K562 (cell line): ENCODE measurements around the gene NEURL4. TPM values are rescaled to one million over a fixed set of nuclear protein-coding genes. Genes with fewer than 3 reads are reported as not detected.

Experiments used
- CCNT2 ChIP-seq: IDR thresholded peaks from 2 replicates; pipeline ENCODE4 v1.6.1; 2011; ENCODE audit warnings: borderline replicate concordance, low read depth, mild to moderate bottlenecking, moderate library complexity, mixed read lengths, low read length; ENCODE audit not compliant: insufficient read length; ENCODE audit errors: extremely low read depth
- DIDO1 ChIP-seq: fragments of 450-650 bp; IDR thresholded peaks from 2 replicates; pipeline ENCODE4 v1.6.1; 2016; ENCODE audit warnings: low read depth, missing biosample characterization, missing genetic modification characterization
- EP400 ChIP-seq: fragments of 450-650 bp; IDR thresholded peaks from 2 replicates; pipeline ENCODE4 v1.6.1; 2017; ENCODE audit warnings: antibody characterized with exemption, mild to moderate bottlenecking, moderate library complexity
- GTF2E2 ChIP-seq: fragments of 200-800 bp; sonication (Bioruptor generic); IDR thresholded peaks from 2 replicates; pipeline ENCODE4 v1.6.1; 2016; ENCODE audit warnings: missing genetic modification characterization, missing compliant biosample characterization
- PATZ1 ChIP-seq: fragments of 250-450 bp; sonication (Bioruptor Pico); IDR thresholded peaks from 2 replicates; pipeline ENCODE4 v1.5.0; 2020; ENCODE audit warnings: mild to moderate bottlenecking, borderline replicate concordance
- POLR2B ChIP-seq: fragments of 450-650 bp; IDR thresholded peaks from 2 replicates; pipeline ENCODE4 v1.6.1; 2018; ENCODE audit warnings: low read depth; ENCODE audit not compliant: partially characterized antibody
- PRDM10 ChIP-seq: fragments of 450-650 bp; IDR thresholded peaks from 2 replicates; pipeline ENCODE4 v1.6.1; 2018; ENCODE audit not compliant: partially characterized antibody
- TEAD4 ChIP-seq, 2 experiments: sonication (generic) in 1 of 2; formaldehyde crosslinking in 1 of 2; IDR thresholded peaks; 2 replicates each; pipeline versions ENCODE4 v1.6.1 to v1.8.0; 2012 to 2022; ENCODE audit warnings: borderline replicate concordance in 1 of 2, inconsistent platforms in 1 of 2, low read length in 1 of 2, mild to moderate bottlenecking in 1 of 2, missing genetic modification reagents in 1 of 2
- YBX1 ChIP-seq: fragments of 450-650 bp; IDR thresholded peaks from 2 replicates; pipeline ENCODE4 v1.7.1; 2016; ENCODE audit warnings: mild to moderate bottlenecking
- ZNF134 ChIP-seq: fragments of 250-450 bp; sonication (Bioruptor Pico); conservative IDR thresholded peaks from 2 replicates; pipeline ENCODE4 v1.4.0; 2020
- ZNF253 ChIP-seq: fragments of 250-450 bp; sonication (Bioruptor Pico); conservative IDR thresholded peaks from 2 replicates; pipeline ENCODE4 v1.6.1; 2021; ENCODE audit warnings: mild to moderate bottlenecking
- polyA plus RNA-seq, 8 experiments: library from polyadenylated mRNA; depleted of rRNA in 4 of 8; stranded (reverse) in 5 of 8; unstranded in 3 of 8; fragments of >200 nt; fragmentation: Nextera tagmentation in 2 of 8; fragmentation: Illumina TruSeq in 1 of 8; extraction: Ambion mirVana in 2 of 8; extraction: Trizol in 1 of 8; gene quantifications; 2 replicates each; pipeline versions ENCODE4 v1.2.1 to v1.2.3, GENCODE V29; 2011 to 2014; ENCODE audit warnings: inconsistent platforms in 1 of 8, missing spikeins in 1 of 8
- total RNA-seq, 7 experiments: library from RNA; depleted of rRNA in 6 of 7; stranded (reverse); fragments of >200 nt in 6 of 7; fragmentation: Illumina TruSeq in 2 of 7; extraction: Trizol in 2 of 7; gene quantifications; 2 replicates each; pipeline versions ENCODE4 v1.2.1 to v1.2.3, GENCODE V29; 2011 to 2021; ENCODE audit warnings: low replicate concordance in 1 of 7
- TF ChIP-seq, protein P1 (sequence below): IDR thresholded peaks from 3 replicates; pipeline ENCODE4 v1.6.1; 2011; ENCODE audit warnings: borderline replicate concordance, mild to moderate bottlenecking, moderate library complexity; ENCODE audit not compliant: insufficient read length; ENCODE audit errors: extremely low read depth
- TF ChIP-seq, protein P2 (sequence below): fragments of 250-450 bp; sonication (Bioruptor Pico); IDR thresholded peaks from 2 replicates; pipeline ENCODE4 v1.5.0; 2021
- TF ChIP-seq, protein P3 (sequence below): fragments of 450-650 bp; IDR thresholded peaks from 2 replicates; pipeline ENCODE4 v1.6.1; 2017; ENCODE audit warnings: mild to moderate bottlenecking, moderate library complexity

NEURL4 gene
- total and polyA plus RNA-seq, 9 of the 15 experiments (the other 6 are each of a cell fraction or from before 2014, with no cell fraction given) = 0.08 to 37.4 (median 11.5) TPM

DNA sequence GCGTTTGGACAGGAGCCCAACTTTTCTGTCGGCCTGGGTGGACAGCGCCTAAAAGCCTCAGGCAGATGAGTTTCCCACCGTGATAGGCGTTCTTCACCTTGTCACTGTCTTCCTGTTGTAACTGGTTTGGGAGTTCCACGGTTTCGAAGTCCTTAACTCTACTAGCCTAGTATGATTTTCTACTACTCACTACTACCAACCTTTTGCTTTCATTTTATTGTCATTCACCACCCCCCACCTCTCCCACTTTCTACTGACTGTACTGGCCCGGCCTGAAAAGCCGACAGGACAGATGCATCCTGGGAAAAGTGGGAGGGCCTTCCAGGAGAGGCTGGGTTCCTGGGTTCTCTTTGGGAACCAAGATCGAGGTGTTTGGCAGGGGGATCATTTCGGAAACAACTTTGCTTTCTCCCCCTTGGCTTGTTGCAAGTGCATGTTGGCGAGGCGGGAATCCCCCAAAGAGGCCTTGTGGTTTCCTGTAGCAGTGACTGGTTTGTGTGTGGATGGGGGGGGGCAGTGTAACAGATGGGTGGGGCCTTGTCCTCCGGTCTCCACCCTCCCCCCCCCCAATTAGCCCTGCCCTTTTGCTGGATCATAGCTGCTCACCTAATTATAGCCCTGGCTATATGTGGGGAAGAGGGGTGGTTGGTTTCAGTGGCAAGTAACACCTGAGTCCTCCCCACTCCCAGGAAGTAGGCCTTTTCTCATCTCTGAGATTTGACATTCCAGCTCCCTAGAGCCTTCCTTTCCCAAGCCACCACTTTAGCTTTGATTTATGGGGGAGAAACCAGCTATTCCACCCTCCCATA is 20.3 kb downstream of the NEURL4 start (continued):
- TF ChIP-seq DIDO1 (tag) = no peak
- no peak for TF ChIP-seq CCNT2
- no peak for TF ChIP-seq TEAD4 (IDR thresholded peaks at IDR 0.05; ENCODE audit: low read length)
- no peak for TF ChIP-seq TEAD4 (CRISPR knock-in tag; IDR thresholded peaks at IDR 0.05; ENCODE audit: borderline replicate concordance)
- TF ChIP-seq, protein P1, sequence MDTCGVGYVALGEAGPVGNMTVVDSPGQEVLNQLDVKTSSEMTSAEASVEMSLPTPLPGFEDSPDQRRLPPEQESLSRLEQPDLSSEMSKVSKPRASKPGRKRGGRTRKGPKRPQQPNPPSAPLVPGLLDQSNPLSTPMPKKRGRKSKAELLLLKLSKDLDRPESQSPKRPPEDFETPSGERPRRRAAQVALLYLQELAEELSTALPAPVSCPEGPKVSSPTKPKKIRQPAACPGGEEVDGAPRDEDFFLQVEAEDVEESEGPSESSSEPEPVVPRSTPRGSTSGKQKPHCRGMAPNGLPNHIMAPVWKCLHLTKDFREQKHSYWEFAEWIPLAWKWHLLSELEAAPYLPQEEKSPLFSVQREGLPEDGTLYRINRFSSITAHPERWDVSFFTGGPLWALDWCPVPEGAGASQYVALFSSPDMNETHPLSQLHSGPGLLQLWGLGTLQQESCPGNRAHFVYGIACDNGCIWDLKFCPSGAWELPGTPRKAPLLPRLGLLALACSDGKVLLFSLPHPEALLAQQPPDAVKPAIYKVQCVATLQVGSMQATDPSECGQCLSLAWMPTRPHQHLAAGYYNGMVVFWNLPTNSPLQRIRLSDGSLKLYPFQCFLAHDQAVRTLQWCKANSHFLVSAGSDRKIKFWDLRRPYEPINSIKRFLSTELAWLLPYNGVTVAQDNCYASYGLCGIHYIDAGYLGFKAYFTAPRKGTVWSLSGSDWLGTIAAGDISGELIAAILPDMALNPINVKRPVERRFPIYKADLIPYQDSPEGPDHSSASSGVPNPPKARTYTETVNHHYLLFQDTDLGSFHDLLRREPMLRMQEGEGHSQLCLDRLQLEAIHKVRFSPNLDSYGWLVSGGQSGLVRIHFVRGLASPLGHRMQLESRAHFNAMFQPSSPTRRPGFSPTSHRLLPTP = no peak
- TF ChIP-seq, protein P2, sequence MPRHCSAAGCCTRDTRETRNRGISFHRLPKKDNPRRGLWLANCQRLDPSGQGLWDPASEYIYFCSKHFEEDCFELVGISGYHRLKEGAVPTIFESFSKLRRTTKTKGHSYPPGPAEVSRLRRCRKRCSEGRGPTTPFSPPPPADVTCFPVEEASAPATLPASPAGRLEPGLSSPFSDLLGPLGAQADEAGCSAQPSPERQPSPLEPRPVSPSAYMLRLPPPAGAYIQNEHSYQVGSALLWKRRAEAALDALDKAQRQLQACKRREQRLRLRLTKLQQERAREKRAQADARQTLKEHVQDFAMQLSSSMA (CRISPR knock-in tag) = no peak
- TF ChIP-seq PRDM10 = peak; percentile 94
- no peak; the same call in 1 of the 2 replicates for TF ChIP-seq EP400
- TF ChIP-seq, protein P3, sequence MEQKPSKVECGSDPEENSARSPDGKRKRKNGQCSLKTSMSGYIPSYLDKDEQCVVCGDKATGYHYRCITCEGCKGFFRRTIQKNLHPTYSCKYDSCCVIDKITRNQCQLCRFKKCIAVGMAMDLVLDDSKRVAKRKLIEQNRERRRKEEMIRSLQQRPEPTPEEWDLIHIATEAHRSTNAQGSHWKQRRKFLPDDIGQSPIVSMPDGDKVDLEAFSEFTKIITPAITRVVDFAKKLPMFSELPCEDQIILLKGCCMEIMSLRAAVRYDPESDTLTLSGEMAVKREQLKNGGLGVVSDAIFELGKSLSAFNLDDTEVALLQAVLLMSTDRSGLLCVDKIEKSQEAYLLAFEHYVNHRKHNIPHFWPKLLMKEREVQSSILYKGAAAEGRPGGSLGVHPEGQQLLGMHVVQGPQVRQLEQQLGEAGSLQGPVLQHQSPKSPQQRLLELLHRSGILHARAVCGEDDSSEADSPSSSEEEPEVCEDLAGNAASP = no peak
- TF ChIP-seq PATZ1 (CRISPR knock-in tag) = no peak
- TF ChIP-seq ZNF134 (CRISPR knock-in tag) = no peak
- TF ChIP-seq POLR2B = peak; percentile 66
- no peak for TF ChIP-seq GTF2E2 (tag)
- no peak for TF ChIP-seq YBX1
- TF ChIP-seq ZNF253 (CRISPR knock-in tag) = no peak
